Esophagus squamous epithelium (tissue), 5 donors: ENCODE measurements around the gene LRIT3. TPM values are rescaled to one million over a fixed set of nuclear protein-coding genes. Genes with fewer than 3 reads are reported as not detected.
A peak's percentile ranks its signal among the peaks of the same experiment; 100 is the strongest.

Experiments used
- DNase-seq: peaks from one replicate; lab custom pipeline; 2025; lab: John Stamatoyannopoulos, UW
- H3K27ac ChIP-seq, 4 donors: fragments of 200-600 bp; sonication (generic); one replicate each; pipeline ENCODE4 v1.5.1; 2016 to 2019; ENCODE audit warnings: mild to moderate bottlenecking in 1 of 4
- H3K27me3 ChIP-seq, 4 donors: fragments of 200-600 bp; sonication (generic); 1 replicate in 3 of 4; 2 replicates in 1 of 4; pipeline versions ENCODE4 v1.5.1 to v1.6.0; 2017 to 2021; ENCODE audit warnings: antibody characterized with exemption in 1 of 4
- H3K36me3 ChIP-seq, 3 donors: fragments of 200-600 bp; sonication (generic); one replicate each; pipeline ENCODE4 v1.5.1; 2016 to 2019
- H3K4me1 ChIP-seq, 3 donors: fragments of 200-600 bp; sonication (generic); one replicate each; pipeline ENCODE4 v1.5.1; 2017 to 2019
- H3K4me3 ChIP-seq, 4 donors: fragments of 200-600 bp; sonication (generic); 1 replicate in 3 of 4; 2 replicates in 1 of 4; pipeline ENCODE4 v1.5.1; 2016 to 2019; ENCODE audit warnings: mild to moderate bottlenecking in 2 of 4, moderate library complexity in 1 of 4
- H3K9me3 ChIP-seq, 3 donors: fragments of 200-600 bp; sonication (generic); one replicate each; pipeline ENCODE4 v1.5.1; 2016 to 2019
- POLR2A ChIP-seq, 4 donors: fragments of 450-650 bp; IDR thresholded peaks; one replicate each; pipeline ENCODE4 v1.6.1; 2017; ENCODE audit warnings: antibody characterized with exemption in 4 of 4, mild to moderate bottlenecking in 4 of 4, moderate library complexity in 3 of 4
- WGBS, 2 donors: methylation state at CpG; one replicate each; pipeline ENCODE4 v1.1.5; 2018; 5-methylcytosine and 5-hydroxymethylcytosine counted together
- intact Hi-C: fragments of 100-400 bp; cut with DNase I; formaldehyde crosslinking; loops from one replicate; pipeline ENCODE4 v1.15.0; 2022
- total RNA-seq, 4 donors: library from RNA; depleted of rRNA; stranded (reverse); fragments of >200 nt; gene quantifications; one replicate each; pipeline ENCODE4 v1.1.0, GENCODE V29; 2016
- TF ChIP-seq, protein P1 (sequence below), 6 experiments: fragments of 450-650 bp in 4 of 6; fragments of 200-600 bp in 2 of 6; sonication (generic) in 2 of 6; IDR thresholded peaks; one replicate each; pipeline ENCODE4 v1.5.1; 2016 to 2019; ENCODE audit warnings: antibody characterized with exemption in 6 of 6, mild to moderate bottlenecking in 4 of 6, moderate library complexity in 4 of 6
- donor health status: DM: yes; HTN: yes; CAD: no.

Gene LRIT3
- total RNA-seq, 4 donors from 2014 or later: 0.15 to 0.38 TPM; not detected in 2

DNA sequence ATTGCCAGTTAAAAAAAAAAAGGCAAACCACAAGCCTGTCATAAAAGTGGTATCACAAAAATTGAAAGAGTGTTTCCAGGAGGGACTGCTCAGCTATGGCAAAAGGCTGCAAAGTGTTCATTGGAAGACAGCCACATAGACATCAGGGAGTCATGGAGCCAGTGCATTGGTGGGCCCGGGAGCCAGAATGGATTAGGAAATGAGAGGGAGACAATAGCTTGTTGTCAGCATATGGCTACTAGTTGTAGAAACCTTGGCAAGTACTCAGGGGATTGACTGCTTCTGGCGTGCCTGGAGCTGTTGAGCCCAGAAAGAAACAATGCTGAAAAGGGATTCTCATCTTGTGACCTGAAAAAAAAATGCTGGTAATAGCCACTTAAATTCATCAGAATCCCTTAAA is 27.3 kb upstream of the LRIT3 start:
- Histone ChIP-seq H3K27ac (no peak overlapping the region), H3K27me3 (no peaks in the 10 kb centered on the region), H3K36me3 (peaks cover 0 to 82% (median 3%) of the 10 kb centered on the region in 3 donors), H3K4me3 (no peak overlapping the region), H3K4me1 (peaks cover 0 to 47% (median 9%) of the 10 kb centered on the region in 3 donors), H3K9me3 (no peaks in the 10 kb centered on the region)
- no peak for DNase-seq
- TF ChIP-seq, protein P1, sequence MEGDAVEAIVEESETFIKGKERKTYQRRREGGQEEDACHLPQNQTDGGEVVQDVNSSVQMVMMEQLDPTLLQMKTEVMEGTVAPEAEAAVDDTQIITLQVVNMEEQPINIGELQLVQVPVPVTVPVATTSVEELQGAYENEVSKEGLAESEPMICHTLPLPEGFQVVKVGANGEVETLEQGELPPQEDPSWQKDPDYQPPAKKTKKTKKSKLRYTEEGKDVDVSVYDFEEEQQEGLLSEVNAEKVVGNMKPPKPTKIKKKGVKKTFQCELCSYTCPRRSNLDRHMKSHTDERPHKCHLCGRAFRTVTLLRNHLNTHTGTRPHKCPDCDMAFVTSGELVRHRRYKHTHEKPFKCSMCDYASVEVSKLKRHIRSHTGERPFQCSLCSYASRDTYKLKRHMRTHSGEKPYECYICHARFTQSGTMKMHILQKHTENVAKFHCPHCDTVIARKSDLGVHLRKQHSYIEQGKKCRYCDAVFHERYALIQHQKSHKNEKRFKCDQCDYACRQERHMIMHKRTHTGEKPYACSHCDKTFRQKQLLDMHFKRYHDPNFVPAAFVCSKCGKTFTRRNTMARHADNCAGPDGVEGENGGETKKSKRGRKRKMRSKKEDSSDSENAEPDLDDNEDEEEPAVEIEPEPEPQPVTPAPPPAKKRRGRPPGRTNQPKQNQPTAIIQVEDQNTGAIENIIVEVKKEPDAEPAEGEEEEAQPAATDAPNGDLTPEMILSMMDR (IDR thresholded peaks at IDR 0.05): no peak
- TF ChIP-seq POLR2A (IDR thresholded peaks at IDR 0.05): no peak
- intact Hi-C loops: no loop called here
- WGBS, 2 donors: 37 to 39% methylated on average over 2 of the region's 2 CpGs

DNA sequence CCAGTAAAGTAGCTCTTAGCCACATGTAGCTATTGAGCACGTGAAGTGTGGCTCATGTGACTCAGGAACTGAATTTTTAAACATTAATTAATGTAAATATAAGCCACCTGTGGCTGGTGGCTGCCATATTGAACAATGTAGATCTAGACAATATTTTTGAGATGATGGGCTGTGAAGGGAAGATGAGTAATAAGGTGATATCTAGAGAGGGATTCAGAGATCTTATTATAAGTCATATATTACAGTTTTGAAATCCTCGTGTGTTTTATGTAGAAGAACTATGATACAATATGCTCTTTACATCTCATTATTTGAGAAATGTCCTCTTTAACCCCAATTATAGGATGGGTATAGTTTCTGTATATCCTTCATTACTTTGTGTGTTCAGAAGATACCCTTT is 26.7 kb upstream of the LRIT3 start:
- Histone ChIP-seq H3K4me1 (peaks cover 0 to 43% (median 8%) of the 10 kb centered on the region in 3 donors), H3K27me3 (no peaks in the 10 kb centered on the region), H3K27ac (no peak overlapping the region), H3K4me3 (no peak overlapping the region), H3K9me3 (no peaks in the 10 kb centered on the region), H3K36me3 (peaks cover 0 to 88% (median 3%) of the 10 kb centered on the region in 3 donors)
- no peak for TF ChIP-seq POLR2A (IDR thresholded peaks at IDR 0.05)
- 62 to 66% methylated on average over 2 of the region's 2 CpGs for WGBS, 2 donors
- intact Hi-C loops: no loop called here
- no peak for DNase-seq

DNA sequence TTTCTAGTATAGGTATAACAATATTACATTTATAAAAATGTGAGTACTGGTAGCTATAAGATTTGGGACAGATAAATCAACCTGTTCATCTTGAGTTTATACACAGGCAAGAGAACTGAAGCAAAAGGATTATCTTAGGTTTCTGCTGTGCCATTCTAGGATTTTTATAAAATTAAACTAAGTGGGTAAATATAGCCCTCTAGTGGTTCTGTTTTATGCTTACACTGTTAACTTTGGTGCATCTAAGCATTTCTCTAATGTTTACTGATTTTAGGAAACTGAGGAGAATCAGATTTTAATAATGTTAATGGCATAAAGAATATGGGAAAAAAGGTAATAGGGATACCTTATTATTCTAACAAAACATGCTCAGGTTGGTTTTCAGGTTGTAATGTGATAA is 21.2 kb upstream of the LRIT3 start:
- TF ChIP-seq POLR2A (IDR thresholded peaks at IDR 0.05): no peak
- TF ChIP-seq, protein P1 (IDR thresholded peaks at IDR 0.05): peak in 5 of 6 experiments; percentile 46 to 62 (median 49)
- Histone ChIP-seq H3K4me3 (no peak overlapping the region), H3K9me3 (no peaks in the 10 kb centered on the region), H3K36me3 (peaks cover 0 to 60% (median 3%) of the 10 kb centered on the region in 3 donors), H3K27ac (no peak overlapping the region), H3K27me3 (no peaks in the 10 kb centered on the region), H3K4me1 (no peaks in the 10 kb centered on the region)
- no peak for DNase-seq
- intact Hi-C loops: no loop called here

DNA sequence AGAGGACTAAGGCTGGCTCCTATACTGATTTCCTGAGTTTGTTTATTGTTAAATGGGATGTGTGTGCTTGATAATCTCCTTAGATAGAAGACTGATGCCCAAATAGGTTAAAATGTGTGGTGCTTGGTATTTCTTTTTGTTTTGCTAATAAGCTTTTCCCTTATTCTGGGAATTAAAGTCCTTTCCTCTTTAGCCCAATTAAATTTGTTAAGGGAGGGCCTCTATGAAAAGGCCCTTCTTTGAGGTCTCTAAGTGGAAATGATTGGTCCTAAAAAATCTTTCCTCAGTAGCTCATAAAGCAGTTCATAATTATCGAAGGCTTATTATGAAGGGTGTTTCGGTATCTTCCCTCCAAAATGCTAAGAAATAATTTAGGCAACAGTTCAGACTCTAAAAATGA is 20.2 kb upstream of the LRIT3 start, which contains the start of gene RRH:
Gene RRH (plus strand): TSS at position 301 of the 400 bp plus-strand sequence. CDS start 56 bp downstream, at position 357.
- intact Hi-C loops: no loop called here
- 89 to 100% methylated on average over 2 of the region's 2 CpGs for WGBS, 2 donors
- H3K4me3 ChIP-seq: no peak within 1 kb of the TSS

DNA sequence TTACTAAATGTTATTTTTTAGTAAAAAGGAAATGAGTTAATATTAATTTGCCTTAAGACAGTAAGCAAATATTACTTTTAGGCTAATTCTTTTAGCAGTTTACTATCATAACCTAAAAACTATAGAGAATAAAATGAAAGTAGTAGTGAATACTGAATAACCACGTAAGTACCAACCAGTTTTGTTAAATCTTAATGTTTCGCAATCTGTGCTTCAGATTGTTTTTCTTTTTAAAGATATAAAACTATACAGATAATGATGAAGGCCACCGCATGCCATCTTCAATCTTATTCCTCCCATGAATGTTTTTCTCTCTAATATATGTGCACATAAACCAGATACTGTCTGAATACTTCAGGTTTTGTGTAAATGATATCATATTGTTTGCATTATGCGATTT is 14.2 kb upstream of the LRIT3 start:
- 91 to 93% methylated on average over 4 of the region's 4 CpGs for WGBS, 2 donors
- no peak for DNase-seq
- intact Hi-C loops: no loop called here

More for the DNA sequence above, 20.2 kb upstream of the LRIT3 start, which contains the start of gene RRH:
- no peaks in the 10 kb centered on the region for H3K27me3 ChIP-seq
- DNase-seq: no peak
- H3K27ac ChIP-seq: no peak within 1 kb of the TSS
- TF ChIP-seq, protein P1 (IDR thresholded peaks at IDR 0.05): no peak
- no peaks in the 10 kb centered on the region for H3K4me1 ChIP-seq
- H3K36me3 ChIP-seq: peaks cover 0 to 51% (median 0%) of the 10 kb centered on the region in 3 donors
- H3K9me3 ChIP-seq: no peaks in the 10 kb centered on the region

More for the DNA sequence above, 14.2 kb upstream of the LRIT3 start:
- H3K27ac ChIP-seq: no peak overlapping the region
- TF ChIP-seq, protein P1 (IDR thresholded peaks at IDR 0.05): no peak
- no peak for TF ChIP-seq POLR2A (IDR thresholded peaks at IDR 0.05)
- peaks cover 0 to 8% (median 0%) of the 10 kb centered on the region in 3 donors for H3K36me3 ChIP-seq
- no peaks in the 10 kb centered on the region for H3K27me3 ChIP-seq
- H3K4me1 ChIP-seq: no peaks in the 10 kb centered on the region
- H3K9me3 ChIP-seq: no peaks in the 10 kb centered on the region
- no peak overlapping the region for H3K4me3 ChIP-seq
